Endodermal cell (in vitro differentiated cells): Measurements from ENCODE around the gene HS6ST3. TPM values are rescaled to one million over a fixed set of nuclear protein-coding genes. Genes with fewer than 3 reads are reported as not detected.

Experiments used
- DNase-seq: peaks from one replicate; pipeline ENCODE4 v3.0.0-alpha.2; 2017
- H3K27ac ChIP-seq: 2 replicates; pipeline ENCODE4 v1.5.1; 2013; ENCODE audit warnings: mild to moderate bottlenecking, low read depth, low read length, moderate library complexity
- H3K27me3 ChIP-seq: 2 replicates; pipeline ENCODE4 v1.6.1; 2013; ENCODE audit warnings: mild to moderate bottlenecking, low read length, moderate library complexity; ENCODE audit not compliant: insufficient read depth, control insufficient read depth, poor library complexity, severe bottlenecking
- H3K36me3 ChIP-seq: 2 replicates; pipeline ENCODE4 v1.7.0; 2013; ENCODE audit warnings: mild to moderate bottlenecking, low read length, moderate library complexity; ENCODE audit not compliant: control insufficient read depth, insufficient read depth
- H3K4me1 ChIP-seq: one replicate; pipeline ENCODE4 v1.7.0; 2013; ENCODE audit warnings: low read length; ENCODE audit not compliant: control insufficient read depth, insufficient read depth
- H3K4me3 ChIP-seq: 2 replicates; pipeline ENCODE4 v1.5.1; 2013; ENCODE audit warnings: mild to moderate bottlenecking, low read length, moderate library complexity
- H3K9ac ChIP-seq: 2 replicates; pipeline ENCODE4 v1.6.1; 2013; ENCODE audit warnings: mild to moderate bottlenecking, low read length, moderate library complexity; ENCODE audit not compliant: poor library complexity, severe bottlenecking; ENCODE audit errors: extremely low read depth
- H3K9me3 ChIP-seq: 2 replicates; pipeline ENCODE4 v1.6.1; 2013; ENCODE audit warnings: mild to moderate bottlenecking, low read length, moderate library complexity; ENCODE audit not compliant: control insufficient read depth
- H3K27ac Mint-ChIP-seq: 2 replicates; pipeline ENCODE4 v1.8.0; 2020; ENCODE audit warnings: mixed read lengths
- H3K27me3 Mint-ChIP-seq: 2 replicates; pipeline ENCODE4 v1.8.0; 2021; ENCODE audit warnings: mild to moderate bottlenecking, mixed read lengths; ENCODE audit not compliant: insufficient read depth
- H3K36me3 Mint-ChIP-seq: 2 replicates; pipeline ENCODE4 v1.8.0; 2020; ENCODE audit warnings: low read depth, mixed read lengths
- H3K4me1 Mint-ChIP-seq: 2 replicates; pipeline ENCODE4 v1.8.0; 2020; ENCODE audit warnings: mixed read lengths
- H3K4me3 Mint-ChIP-seq: 2 replicates; pipeline ENCODE4 v1.8.0; 2020; ENCODE audit warnings: mild to moderate bottlenecking, moderate library complexity, mixed read lengths
- H3K9me3 Mint-ChIP-seq: 2 replicates; pipeline ENCODE4 v1.8.0; 2020; ENCODE audit warnings: mild to moderate bottlenecking, mixed read lengths
- CTCF ChIP-seq: fragments of 200-600 bp; sonication (generic); conservative IDR thresholded peaks from 2 replicates; pipeline ENCODE4 v1.5.0; 2021; ENCODE audit warnings: antibody characterized with exemption, mild to moderate bottlenecking
- WGBS, 2 experiments: methylation state at CpG; one replicate each; pipeline versions ENCODE4 v1.1.5 to v1.1.7; 2013; ENCODE audit warnings: missing lambda C conversion rate in 2 of 2, mixed read lengths in 1 of 2; ENCODE audit not compliant: insufficient coverage in 1 of 2, insufficient read length in 1 of 2; 5-methylcytosine and 5-hydroxymethylcytosine counted together
- total RNA-seq, 2 donors: library from RNA; stranded (reverse); fragmentation: NEBNext Ultra II Directional in 1 of 2; extraction: Animal tissue kit (Norgen Biotek cat#: 25700) in 1 of 2; gene quantifications; 2 replicates in 1 of 2; 3 replicates in 1 of 2; pipeline ENCODE4 v1.2.1, GENCODE V29; 2021

Gene HS6ST3
- total RNA-seq, 2 donors from 2014 or later, result 0.84 to 1.1 TPM

DNA sequence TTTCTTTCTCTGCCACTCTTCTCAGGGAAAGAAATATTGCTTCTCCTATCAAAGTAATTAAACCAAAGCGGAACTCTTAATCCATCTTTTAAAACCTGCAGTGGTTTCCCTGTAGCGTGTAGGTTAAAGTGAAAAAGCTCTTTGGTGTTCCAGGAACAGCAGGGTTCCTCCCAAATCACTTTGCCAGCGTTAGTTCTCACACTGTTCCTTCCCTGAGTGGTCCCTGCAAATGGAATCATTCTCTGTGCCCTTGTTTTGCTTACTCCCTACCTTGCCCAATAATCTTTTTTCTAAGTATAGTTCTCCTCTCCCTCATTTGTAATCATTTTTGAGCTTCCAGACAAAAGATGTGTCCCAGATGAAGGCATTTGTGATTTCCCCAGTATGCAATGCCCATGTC lies 207.5 kb downstream of the HS6ST3 start:
- Mint-ChIP-seq H3K36me3 (no peaks in the 10 kb centered on the region), H3K27me3 (no peaks in the 10 kb centered on the region), H3K4me1 (peaks cover 3% of the 10 kb centered on the region), H3K4me3 (no peak overlapping the region), H3K27ac (no peak overlapping the region), H3K9me3 (no peaks in the 10 kb centered on the region)
- Histone ChIP-seq H3K36me3 (no peaks in the 10 kb centered on the region), H3K9ac (no peak overlapping the region), H3K4me1 (no peaks in the 10 kb centered on the region), H3K4me3 (no peak overlapping the region), H3K27ac (no peak overlapping the region), H3K9me3 (no peaks in the 10 kb centered on the region), H3K27me3 (no peaks in the 10 kb centered on the region)
- WGBS, 2 experiments, result 74 to 76% methylated on average over 3 of the region's 3 CpGs
- TF ChIP-seq CTCF, result no peak
- no peak for DNase-seq

DNA sequence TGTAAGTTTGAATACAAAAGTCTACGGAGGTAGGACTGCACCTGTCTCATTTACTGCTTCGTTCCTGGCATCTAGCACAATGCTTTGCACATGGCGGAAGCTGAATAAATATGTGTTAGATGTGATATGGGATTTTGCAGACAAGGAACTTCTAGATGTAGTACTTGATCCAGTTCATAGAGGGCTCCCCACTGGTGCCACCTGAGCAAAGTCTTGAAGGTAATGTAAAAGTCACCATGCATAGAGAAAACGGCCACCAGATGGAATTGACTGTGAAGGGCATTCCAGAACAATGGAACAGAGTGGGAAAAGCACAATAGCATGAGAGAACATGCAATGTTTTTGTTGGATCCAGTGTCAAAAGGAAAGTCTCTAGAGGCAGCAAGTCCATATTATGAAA lies 209.3 kb downstream of the HS6ST3 start:
- TF ChIP-seq CTCF, result peak; percentile 57
- Mint-ChIP-seq H3K9me3 (no peaks in the 10 kb centered on the region), H3K4me1 (peaks cover 3% of the 10 kb centered on the region), H3K27ac (no peak overlapping the region), H3K36me3 (no peaks in the 10 kb centered on the region), H3K27me3 (no peaks in the 10 kb centered on the region), H3K4me3 (no peak overlapping the region)
- Histone ChIP-seq H3K4me3 (no peak overlapping the region), H3K9me3 (no peaks in the 10 kb centered on the region), H3K27me3 (no peaks in the 10 kb centered on the region), H3K4me1 (no peaks in the 10 kb centered on the region), H3K9ac (no peak overlapping the region), H3K36me3 (no peaks in the 10 kb centered on the region), H3K27ac (no peak overlapping the region)
- no peak for DNase-seq
- 93 to 95% methylated on average over 4 of the region's 4 CpGs for WGBS, 2 experiments

DNA sequence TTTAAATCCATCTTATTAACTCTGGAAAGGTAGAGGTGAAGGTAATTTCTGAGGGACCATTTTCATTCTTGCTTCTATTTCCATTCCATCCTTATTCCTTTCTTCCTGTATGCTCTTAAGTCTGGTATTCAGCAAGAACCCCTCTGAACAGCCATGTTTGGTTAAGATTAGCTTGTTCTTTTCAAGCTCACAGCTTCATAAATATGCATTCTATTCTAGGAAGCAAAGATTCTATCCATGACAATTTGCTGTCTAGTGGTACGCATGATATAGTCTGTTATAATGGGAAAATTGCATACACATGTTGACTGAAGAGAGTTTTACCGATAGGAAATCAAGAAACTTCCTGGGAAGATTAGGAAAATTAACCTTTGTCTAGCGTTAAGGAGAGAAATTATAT lies 218.7 kb downstream of the HS6ST3 start:
- 96% methylated on average over 2 of the region's 3 CpGs; no CpG with 5 or more reads in 1 of the 2 experiments for WGBS, 2 experiments
- no peaks in the 10 kb centered on the region for H3K4me1 ChIP-seq
- Mint-ChIP-seq H3K36me3 (no peaks in the 10 kb centered on the region), H3K9me3 (no peaks in the 10 kb centered on the region), H3K4me3 (no peak overlapping the region), H3K27me3 (no peaks in the 10 kb centered on the region), H3K4me1 (no peaks in the 10 kb centered on the region), H3K27ac (no peak overlapping the region)
- H3K4me3 ChIP-seq, result no peak overlapping the region
- no peak for TF ChIP-seq CTCF
- H3K9me3 ChIP-seq, result no peaks in the 10 kb centered on the region
- H3K27me3 ChIP-seq, result no peaks in the 10 kb centered on the region
- H3K9ac ChIP-seq, result no peak overlapping the region
- H3K36me3 ChIP-seq, result no peaks in the 10 kb centered on the region
- DNase-seq, result no peak
- H3K27ac ChIP-seq, result no peak overlapping the region
